Stromal cell of bone marrow (primary cell): ENCODE results near the gene PIGT.

Source experiments
- DNase-seq: peaks from one replicate; pipeline ENCODE4 v3.0.0-alpha.2; 2012; ENCODE audit warnings: low read depth

Gene PIGT

GRCh38 chr20:45400346-45401031 lies 15.5 kb upstream of the PIGT start:
- no peak for DNase-seq

- no peak for DNase-seq
Observed at GRCh38 chr20:45402946-45403345, 13.0 kb upstream of the PIGT start.

- no peak for DNase-seq
Observed at GRCh38 chr20:45404438-45404837, 11.5 kb upstream of the PIGT start.

- no peak for DNase-seq
Observed at GRCh38 chr20:45405571-45406259, 10.2 kb upstream of the PIGT start.

- DNase-seq = no peak
Observed at GRCh38 chr20:45406260-45407066, 9.5 kb upstream of the PIGT start.

GRCh38 chr20:45407067-45407745 lies 8.7 kb upstream of the PIGT start:
- DNase-seq = no peak

GRCh38 chr20:45407783-45408645 lies 7.9 kb upstream of the PIGT start, which contains the start of gene DBNDD2:
DBNDD2 (plus strand) TSS chr20:45408289; CDS start chr20:45408468, 179 bp downstream.
- DNase-seq = no peak

GRCh38 chr20:45408646-45409213 lies 7.2 kb upstream of the PIGT start:
- DNase-seq = no peak

GRCh38 chr20:45409521-45410272 lies 6.2 kb upstream of the PIGT start:
- DNase-seq = no peak

GRCh38 chr20:45410887-45411286 lies 5.1 kb upstream of the PIGT start:
- DNase-seq = no peak

- no peak for DNase-seq
Observed at GRCh38 chr20:45412653-45413052, 3.3 kb upstream of the PIGT start.

GRCh38 chr20:45413479-45413878 lies 2.5 kb upstream of the PIGT start:
- DNase-seq = no peak

- DNase-seq = no peak
Observed at GRCh38 chr20:45416917-45417316, 976 bp downstream of the PIGT start.

- peak; percentile 97 for DNase-seq
Observed at GRCh38 chr20:45419188-45420091, 3.5 kb downstream of the PIGT start.

GRCh38 chr20:45420125-45420524 lies 4.2 kb downstream of the PIGT start:
- no peak for DNase-seq

GRCh38 chr20:45423700-45424099 lies 7.8 kb downstream of the PIGT start:
- DNase-seq = no peak

GRCh38 chr20:45425561-45425960 lies 9.6 kb downstream of the PIGT start:
- no peak for DNase-seq

- DNase-seq = no peak
Observed at GRCh38 chr20:45426320-45427016, 10.5 kb downstream of the PIGT start.
